ENCODE data around the gene C9orf152.
"Not testable (repeated sequence)": the region's sequence is repeated elsewhere in the genome, so short reads cannot be mapped to it uniquely, and the experiment has no call there.

C9orf152 gene

DNA sequence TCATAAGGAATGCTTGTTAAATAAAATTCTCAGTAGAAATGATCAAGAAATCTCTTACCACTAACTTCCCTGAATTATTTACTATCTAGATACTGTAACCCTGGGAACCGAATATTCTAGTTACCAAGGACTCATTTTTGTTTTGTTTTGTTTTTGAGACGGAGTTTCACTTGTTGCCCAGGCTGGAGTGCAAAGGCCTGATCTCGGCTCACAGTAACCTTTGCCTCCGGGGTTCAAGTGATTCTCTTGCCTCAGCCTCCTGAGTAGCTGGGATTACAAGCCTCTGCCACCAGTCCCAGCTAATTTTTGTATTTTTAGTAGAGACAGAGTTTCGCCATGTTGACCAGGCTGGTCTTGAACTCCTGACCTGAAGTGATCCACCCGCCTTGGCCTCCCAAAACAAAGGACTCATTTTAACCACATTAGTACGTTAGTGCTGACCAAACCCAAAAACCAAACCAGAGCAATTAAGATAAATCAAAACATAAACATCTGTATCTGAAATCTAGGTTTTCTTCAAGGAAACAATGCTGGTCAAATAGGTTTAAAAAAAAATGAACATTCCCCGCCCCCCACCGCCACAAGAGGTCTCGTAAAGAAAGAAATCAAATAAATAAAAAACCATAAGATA is 44.7 kb upstream of the C9orf152 start:
- in situ Hi-C loops (cut with MboI; ENCODE audit: low pct_unique_long_range_greater_than_20kb, low sequenced_read_pairs, unreplicated experiment) = no loop called here
- TF ChIP-seq, protein P1, sequence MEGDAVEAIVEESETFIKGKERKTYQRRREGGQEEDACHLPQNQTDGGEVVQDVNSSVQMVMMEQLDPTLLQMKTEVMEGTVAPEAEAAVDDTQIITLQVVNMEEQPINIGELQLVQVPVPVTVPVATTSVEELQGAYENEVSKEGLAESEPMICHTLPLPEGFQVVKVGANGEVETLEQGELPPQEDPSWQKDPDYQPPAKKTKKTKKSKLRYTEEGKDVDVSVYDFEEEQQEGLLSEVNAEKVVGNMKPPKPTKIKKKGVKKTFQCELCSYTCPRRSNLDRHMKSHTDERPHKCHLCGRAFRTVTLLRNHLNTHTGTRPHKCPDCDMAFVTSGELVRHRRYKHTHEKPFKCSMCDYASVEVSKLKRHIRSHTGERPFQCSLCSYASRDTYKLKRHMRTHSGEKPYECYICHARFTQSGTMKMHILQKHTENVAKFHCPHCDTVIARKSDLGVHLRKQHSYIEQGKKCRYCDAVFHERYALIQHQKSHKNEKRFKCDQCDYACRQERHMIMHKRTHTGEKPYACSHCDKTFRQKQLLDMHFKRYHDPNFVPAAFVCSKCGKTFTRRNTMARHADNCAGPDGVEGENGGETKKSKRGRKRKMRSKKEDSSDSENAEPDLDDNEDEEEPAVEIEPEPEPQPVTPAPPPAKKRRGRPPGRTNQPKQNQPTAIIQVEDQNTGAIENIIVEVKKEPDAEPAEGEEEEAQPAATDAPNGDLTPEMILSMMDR (IDR thresholded peaks at IDR 0.05; ENCODE audit: extremely low read depth, insufficient read depth, missing control alignments) = no peak
- DNase-seq (ENCODE audit: low spot score) = no peak

DNA sequence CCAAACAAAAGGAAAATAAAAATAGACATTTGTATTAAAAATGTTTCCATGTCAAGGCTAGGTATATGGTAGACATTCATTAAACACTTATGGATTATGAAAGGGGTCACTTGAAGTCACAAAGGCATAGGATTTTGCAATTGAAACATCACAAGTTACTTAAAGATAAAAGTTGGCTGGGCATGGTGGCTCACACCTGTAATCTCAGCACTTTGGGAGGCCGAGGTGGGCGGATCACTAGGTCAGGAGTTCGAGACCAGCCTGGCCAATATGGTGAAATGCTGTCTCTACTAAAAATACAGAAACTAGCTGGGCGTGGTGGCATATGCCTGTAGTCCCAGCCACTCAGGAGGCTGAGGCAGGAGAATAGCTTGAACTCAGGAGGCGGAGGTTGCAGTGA is 43.8 kb upstream of the C9orf152 start:
- in situ Hi-C loops (cut with MboI; ENCODE audit: low pct_unique_long_range_greater_than_20kb, low sequenced_read_pairs, unreplicated experiment); DNase-seq (ENCODE audit: low spot score): not testable (repeated sequence)

DNA sequence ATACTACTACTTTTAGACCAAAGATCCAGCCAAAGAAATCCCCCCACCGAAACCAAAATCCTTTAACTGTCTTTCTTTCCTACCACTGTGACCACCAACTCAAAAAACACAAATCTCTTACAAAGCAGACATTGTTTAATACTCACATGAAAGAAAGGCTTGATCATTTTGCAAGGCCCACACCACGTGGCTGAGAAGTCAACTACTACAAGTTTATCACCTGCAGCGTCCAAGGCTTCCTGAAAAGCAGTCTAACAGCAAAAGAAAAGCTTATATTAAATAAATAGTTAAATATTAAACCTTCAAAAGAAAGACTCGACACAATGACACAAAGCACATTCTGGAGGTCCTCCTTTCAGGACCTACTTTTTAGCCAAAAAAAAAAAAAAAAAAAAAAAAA is 43.3 kb upstream of the C9orf152 start:
- DNase-seq (ENCODE audit: low spot score) = no peak
- TF ChIP-seq, protein P1 (IDR thresholded peaks at IDR 0.05; ENCODE audit: extremely low read depth, insufficient read depth, missing control alignments) = no peak
- in situ Hi-C loops (cut with MboI; ENCODE audit: low pct_unique_long_range_greater_than_20kb, low sequenced_read_pairs, unreplicated experiment) = no loop called here

DNA sequence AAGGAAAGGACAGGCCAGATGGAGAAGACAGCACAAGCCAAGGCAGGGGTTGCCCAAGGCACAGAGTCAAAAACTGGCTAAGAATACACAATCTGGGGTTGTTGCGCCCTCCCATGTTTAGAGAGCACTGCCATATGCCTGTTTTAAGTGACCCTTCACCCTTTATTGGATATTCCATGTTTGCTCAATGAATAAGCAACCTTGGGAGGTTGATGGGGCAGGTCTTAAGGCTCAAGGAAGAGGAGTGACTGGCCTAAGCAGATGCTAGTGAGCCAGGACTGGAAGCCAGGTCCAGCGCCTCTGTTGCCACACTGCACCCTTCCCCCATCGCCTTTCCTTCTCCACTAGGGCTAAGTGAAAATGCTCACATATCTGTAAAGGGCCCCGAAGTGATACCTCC is 41.6 kb upstream of the C9orf152 start:
- no peak for DNase-seq (ENCODE audit: low spot score)
- in situ Hi-C loops (cut with MboI; ENCODE audit: low pct_unique_long_range_greater_than_20kb, low sequenced_read_pairs, unreplicated experiment) = no loop called here
- TF ChIP-seq, protein P1 (IDR thresholded peaks at IDR 0.05; ENCODE audit: extremely low read depth, insufficient read depth, missing control alignments) = no peak

DNA sequence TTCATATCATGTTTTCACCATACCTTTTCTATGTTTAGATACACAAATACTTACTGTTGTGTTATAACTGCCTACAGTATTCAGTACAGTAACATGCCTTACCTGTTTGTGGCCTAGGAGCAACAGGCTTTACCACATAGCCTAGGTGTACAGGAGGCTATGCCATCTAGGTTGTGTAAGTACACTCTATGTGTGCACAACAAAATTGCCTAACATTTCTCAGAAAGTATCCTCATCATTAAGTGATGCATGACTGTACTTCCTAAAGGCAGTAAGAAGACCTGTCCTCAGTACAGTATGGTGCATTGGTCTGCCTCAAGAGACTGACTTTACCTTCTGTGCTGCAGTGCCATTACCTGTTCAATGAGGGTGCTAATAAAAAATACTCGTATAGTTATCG is 40.4 kb upstream of the C9orf152 start:
- in situ Hi-C loops (cut with MboI; ENCODE audit: low pct_unique_long_range_greater_than_20kb, low sequenced_read_pairs, unreplicated experiment) = no loop called here
- TF ChIP-seq, protein P1 (IDR thresholded peaks at IDR 0.05; ENCODE audit: extremely low read depth, insufficient read depth, missing control alignments) = no peak
- no peak for DNase-seq (ENCODE audit: low spot score)

DNA sequence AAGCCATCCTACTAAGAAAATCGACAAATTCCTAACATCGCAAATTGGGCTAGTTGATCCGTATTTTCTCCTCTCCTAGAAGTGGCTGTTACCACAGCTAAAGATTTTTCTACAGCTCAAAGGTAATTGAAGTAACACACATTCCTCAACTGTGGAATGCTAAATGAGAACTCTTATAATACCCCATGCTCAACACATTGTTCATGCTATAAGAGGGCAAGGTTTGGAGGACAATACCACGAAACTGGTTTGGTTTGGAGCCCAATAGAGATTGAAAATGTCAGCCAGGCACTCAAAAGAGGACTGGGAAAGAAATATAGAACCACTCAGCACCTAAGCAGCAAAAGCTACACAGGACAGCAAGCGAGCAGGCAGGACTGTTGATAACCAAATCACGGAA is 38.3 kb upstream of the C9orf152 start:
- TF ChIP-seq, protein P1 (IDR thresholded peaks at IDR 0.05; ENCODE audit: extremely low read depth, insufficient read depth, missing control alignments) = no peak
- DNase-seq (ENCODE audit: low spot score) = no peak
- in situ Hi-C loops (cut with MboI; ENCODE audit: low pct_unique_long_range_greater_than_20kb, low sequenced_read_pairs, unreplicated experiment) = no loop called here

DNA sequence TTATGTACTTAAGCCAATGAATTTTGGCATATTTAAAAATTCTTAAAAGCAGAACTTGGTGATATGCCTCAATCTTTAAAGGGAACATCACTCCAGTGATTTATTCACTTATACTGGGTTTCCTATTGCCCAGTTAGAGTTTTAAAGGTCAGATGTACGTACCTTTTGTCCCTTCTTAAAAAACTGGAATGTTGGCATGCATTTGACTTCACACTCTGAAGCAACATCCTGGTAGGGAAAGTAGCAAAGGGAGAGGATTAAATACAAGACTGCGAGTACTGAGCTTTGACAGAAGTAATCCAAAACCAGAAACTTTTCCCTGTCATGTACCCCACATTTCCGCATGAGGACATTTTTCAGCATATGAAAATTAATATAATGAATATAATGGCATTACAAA is 36.7 kb upstream of the C9orf152 start:
- no peak for DNase-seq (ENCODE audit: low spot score)
- in situ Hi-C loops (cut with MboI; ENCODE audit: low pct_unique_long_range_greater_than_20kb, low sequenced_read_pairs, unreplicated experiment) = no loop called here
- TF ChIP-seq, protein P1 (IDR thresholded peaks at IDR 0.05; ENCODE audit: extremely low read depth, insufficient read depth, missing control alignments) = no peak

Measured in GM13977 (cell line).